Hepatocyte (in vitro differentiated cells): Measurements from ENCODE around the gene DNAH17.

ENCODE experiments used
- EZH2 ChIP-seq: fragments of 200-600 bp; sonication (generic); IDR thresholded peaks from 2 replicates; pipeline ENCODE4 v1.6.1; 2016; ENCODE audit warnings: antibody characterized with exemption, mild to moderate bottlenecking, borderline replicate concordance
- TF ChIP-seq, protein P1 (sequence below): fragments of 200-600 bp; sonication (generic); IDR thresholded peaks from 2 replicates; pipeline ENCODE4 v1.5.1; 2016; ENCODE audit warnings: antibody characterized with exemption, mild to moderate bottlenecking; ENCODE audit not compliant: poor library complexity

DNA sequence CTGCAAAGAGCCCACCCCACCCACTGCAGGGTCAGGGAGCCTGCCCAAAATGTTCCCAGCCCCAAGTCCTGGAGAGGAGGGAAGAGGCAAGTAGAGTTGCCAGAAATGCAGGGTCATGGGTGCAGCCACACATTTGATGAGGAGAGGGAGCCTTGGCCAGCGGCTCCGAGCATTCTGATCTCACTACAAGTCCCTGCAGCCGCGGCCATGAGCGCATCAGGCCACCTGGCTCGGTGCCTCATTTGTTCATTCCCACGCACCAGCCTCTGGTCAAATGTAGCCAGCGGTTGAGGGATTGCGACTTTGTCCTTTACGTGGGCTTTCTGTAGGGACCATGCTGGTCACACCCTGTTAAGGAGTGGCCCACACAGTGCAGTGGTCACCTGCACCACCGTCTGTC is 150.1 kb downstream of the DNAH17 start:
- TF ChIP-seq, protein P1, sequence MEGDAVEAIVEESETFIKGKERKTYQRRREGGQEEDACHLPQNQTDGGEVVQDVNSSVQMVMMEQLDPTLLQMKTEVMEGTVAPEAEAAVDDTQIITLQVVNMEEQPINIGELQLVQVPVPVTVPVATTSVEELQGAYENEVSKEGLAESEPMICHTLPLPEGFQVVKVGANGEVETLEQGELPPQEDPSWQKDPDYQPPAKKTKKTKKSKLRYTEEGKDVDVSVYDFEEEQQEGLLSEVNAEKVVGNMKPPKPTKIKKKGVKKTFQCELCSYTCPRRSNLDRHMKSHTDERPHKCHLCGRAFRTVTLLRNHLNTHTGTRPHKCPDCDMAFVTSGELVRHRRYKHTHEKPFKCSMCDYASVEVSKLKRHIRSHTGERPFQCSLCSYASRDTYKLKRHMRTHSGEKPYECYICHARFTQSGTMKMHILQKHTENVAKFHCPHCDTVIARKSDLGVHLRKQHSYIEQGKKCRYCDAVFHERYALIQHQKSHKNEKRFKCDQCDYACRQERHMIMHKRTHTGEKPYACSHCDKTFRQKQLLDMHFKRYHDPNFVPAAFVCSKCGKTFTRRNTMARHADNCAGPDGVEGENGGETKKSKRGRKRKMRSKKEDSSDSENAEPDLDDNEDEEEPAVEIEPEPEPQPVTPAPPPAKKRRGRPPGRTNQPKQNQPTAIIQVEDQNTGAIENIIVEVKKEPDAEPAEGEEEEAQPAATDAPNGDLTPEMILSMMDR = no peak
- no peak for TF ChIP-seq EZH2
